HepG2 (cell line): ENCODE data around the gene FRAS1. TPM values are rescaled to one million over a fixed set of nuclear protein-coding genes. Genes with fewer than 3 reads are reported as not detected.

Experiments used
- BCL6 ChIP-seq: IDR thresholded peaks from 2 replicates; pipeline ENCODE4 v1.6.1; 2016; ENCODE audit warnings: missing genetic modification reagents, missing compliant biosample characterization
- CBX5 ChIP-seq: sonication (generic); formaldehyde crosslinking; IDR thresholded peaks from 2 replicates; pipeline ENCODE4 v1.4.0; 2020; ENCODE audit warnings: missing genetic modification reagents, borderline replicate concordance
- CREM ChIP-seq, 2 experiments: sonication (generic) in 1 of 2; formaldehyde crosslinking in 1 of 2; IDR thresholded peaks; 2 replicates each; pipeline versions ENCODE4 v1.4.0 to v1.6.1; 2016 to 2020; ENCODE audit warnings: antibody characterized with exemption in 1 of 2, mild to moderate bottlenecking in 1 of 2, missing genetic modification reagents in 1 of 2
- FOXO1 ChIP-seq: sonication (generic); formaldehyde crosslinking; IDR thresholded peaks from 2 replicates; pipeline ENCODE4 v1.4.0; 2020; ENCODE audit warnings: missing genetic modification reagents
- GFI1 ChIP-seq: sonication (generic); formaldehyde crosslinking; IDR thresholded peaks from 2 replicates; pipeline ENCODE4 v1.5.0; 2020; ENCODE audit warnings: missing genetic modification reagents, mild to moderate bottlenecking, borderline replicate concordance
- HOXA5 ChIP-seq: sonication (generic); formaldehyde crosslinking; IDR thresholded peaks from 2 replicates; pipeline ENCODE4 v1.4.0; 2020; ENCODE audit warnings: missing genetic modification reagents
- JDP2 ChIP-seq: sonication (generic); formaldehyde crosslinking; IDR thresholded peaks from 2 replicates; pipeline ENCODE4 v1.8.1; 2022; ENCODE audit warnings: missing genetic modification reagents, borderline replicate concordance
- MAFF ChIP-seq: IDR thresholded peaks from 2 replicates; pipeline ENCODE4 v1.6.1; 2011; ENCODE audit warnings: low read depth, low read length, improper control_type of control experiment
- MIER2 ChIP-seq: IDR thresholded peaks from 2 replicates; pipeline ENCODE4 v1.6.1; 2016; ENCODE audit warnings: missing biosample characterization, missing genetic modification reagents
- MXD4 ChIP-seq: IDR thresholded peaks from 2 replicates; pipeline ENCODE4 v1.6.1; 2016; ENCODE audit warnings: mild to moderate bottlenecking, missing biosample characterization, missing genetic modification reagents
- NCOA2 ChIP-seq: sonication (generic); formaldehyde crosslinking; IDR thresholded peaks from 2 replicates; pipeline ENCODE4 v1.8.0; 2022; ENCODE audit warnings: inconsistent platforms
- ONECUT2 ChIP-seq: sonication (generic); formaldehyde crosslinking; IDR thresholded peaks from 2 replicates; pipeline ENCODE4 v1.4.0; 2020; ENCODE audit warnings: missing genetic modification reagents
- RBM22 ChIP-seq: fragments of 200-400 bp; formaldehyde crosslinking; optimal IDR thresholded peaks from 2 replicates; pipeline ENCODE3; 2017; ENCODE audit warnings: mild to moderate bottlenecking, low read length, moderate library complexity
- SIN3A ChIP-seq: IDR thresholded peaks from 2 replicates; pipeline ENCODE4 v1.6.1; 2011; ENCODE audit warnings: low read depth, mild to moderate bottlenecking, control low read depth, low read length, borderline replicate concordance
- SMAD9 ChIP-seq: sonication (generic); formaldehyde crosslinking; IDR thresholded peaks from 2 replicates; pipeline ENCODE4 v1.5.1; 2020; ENCODE audit warnings: mild to moderate bottlenecking, missing genetic modification reagents
- TCF7L2 ChIP-seq: IDR thresholded peaks from 2 replicates; pipeline ENCODE4 v1.6.1; 2011; ENCODE audit warnings: mild to moderate bottlenecking, low read depth, low read length, moderate library complexity
- U2AF1 ChIP-seq: fragments of 200-400 bp; formaldehyde crosslinking; optimal IDR thresholded peaks from 2 replicates; pipeline ENCODE3; 2017; ENCODE audit warnings: mild to moderate bottlenecking, low read depth, low read length
- ZNF234 ChIP-seq: sonication (generic); formaldehyde crosslinking; conservative IDR thresholded peaks from 2 replicates; pipeline ENCODE4 v1.5.1; 2020; ENCODE audit warnings: mild to moderate bottlenecking, missing genetic modification reagents
- ZNF296 ChIP-seq: sonication (generic); formaldehyde crosslinking; conservative IDR thresholded peaks from 2 replicates; pipeline ENCODE4 v1.5.0; 2020; ENCODE audit warnings: mild to moderate bottlenecking, missing genetic modification reagents
- polyA plus RNA-seq, 8 experiments: library from polyadenylated mRNA; depleted of rRNA in 3 of 8; stranded (reverse) in 7 of 8; unstranded in 1 of 8; fragments of >200 nt; fragmentation: Illumina TruSeq in 4 of 8; extraction: Trizol in 4 of 8; gene quantifications; 2 replicates each; pipeline versions ENCODE4 v1.2.1 to v1.2.3, GENCODE V29; 2011 to 2016; ENCODE audit warnings: low read depth in 4 of 8, missing spikeins in 1 of 8, mixed read lengths in 1 of 8; ENCODE audit not compliant: insufficient read depth in 1 of 8
- total RNA-seq, 5 experiments: library from RNA; depleted of rRNA; stranded (reverse); fragments of >200 nt; fragmentation: Illumina TruSeq; extraction: Trizol; gene quantifications; 2 replicates each; pipeline ENCODE4 v1.2.3, GENCODE V29; 2016; ENCODE audit warnings: low read depth in 1 of 5
- TF ChIP-seq, protein P1 (sequence below): sonication (generic); formaldehyde crosslinking; IDR thresholded peaks from 2 replicates; pipeline ENCODE4 v1.5.0; 2020; ENCODE audit warnings: mild to moderate bottlenecking, missing genetic modification reagents, borderline replicate concordance
- TF ChIP-seq, protein P2 (sequence below): sonication (generic); formaldehyde crosslinking; IDR thresholded peaks from 2 replicates; pipeline ENCODE4 v1.8.1; 2022; ENCODE audit warnings: low read depth, mild to moderate bottlenecking, missing genetic modification reagents
- TF ChIP-seq, protein P3 (sequence below): sonication (generic); formaldehyde crosslinking; conservative IDR thresholded peaks from 2 replicates; pipeline ENCODE4 v1.4.0; 2020; ENCODE audit warnings: mild to moderate bottlenecking, missing genetic modification reagents, moderate library complexity

Gene FRAS1
- total and polyA plus RNA-seq, 2 of the 13 experiments (the other 11 are each of a cell fraction or from before 2014, with no cell fraction given): 22.5 to 31.6 TPM

DNA sequence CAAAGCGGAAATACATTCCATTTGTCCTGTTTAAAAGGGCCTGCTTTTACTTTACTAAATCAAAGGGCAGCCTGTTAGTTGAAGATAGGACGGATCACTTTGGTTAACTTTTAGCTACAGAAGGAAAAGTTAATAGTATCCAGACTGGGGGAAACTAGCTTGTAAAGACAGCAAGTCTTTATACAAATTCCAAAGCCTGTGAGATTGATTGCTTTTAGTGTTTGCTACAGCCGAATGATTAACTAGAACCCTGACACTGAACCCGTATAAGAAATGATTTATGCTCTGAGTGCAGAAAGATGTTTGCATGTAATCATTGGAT lies 93.4 kb downstream of the FRAS1 start (continued):
- TF ChIP-seq MIER2 (CRISPR knock-in tag): peak; percentile 22; the same call in 1 of the 2 replicates
- TF ChIP-seq SMAD9 (CRISPR knock-in tag): no peak
- TF ChIP-seq, protein P1, sequence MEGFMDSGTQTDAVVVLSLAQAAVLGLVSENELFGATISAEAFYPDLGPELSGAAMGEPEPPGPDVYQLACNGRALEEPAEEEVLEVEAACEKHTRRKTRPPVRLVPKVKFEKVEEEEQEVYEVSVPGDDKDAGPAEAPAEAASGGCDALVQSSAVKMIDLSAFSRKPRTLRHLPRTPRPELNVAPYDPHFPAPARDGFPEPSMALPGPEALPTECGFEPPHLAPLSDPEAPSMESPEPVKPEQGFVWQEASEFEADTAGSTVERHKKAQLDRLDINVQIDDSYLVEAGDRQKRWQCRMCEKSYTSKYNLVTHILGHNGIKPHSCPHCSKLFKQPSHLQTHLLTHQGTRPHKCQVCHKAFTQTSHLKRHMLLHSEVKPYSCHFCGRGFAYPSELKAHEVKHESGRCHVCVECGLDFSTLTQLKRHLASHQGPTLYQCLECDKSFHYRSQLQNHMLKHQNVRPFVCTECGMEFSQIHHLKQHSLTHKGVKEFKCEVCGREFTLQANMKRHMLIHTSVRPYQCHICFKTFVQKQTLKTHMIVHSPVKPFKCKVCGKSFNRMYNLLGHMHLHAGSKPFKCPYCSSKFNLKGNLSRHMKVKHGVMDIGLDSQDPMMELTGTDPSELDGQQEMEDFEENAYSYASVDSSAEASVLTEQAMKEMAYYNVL: no peak
- peak; percentile 6; the same call in 1 of the 2 replicates for TF ChIP-seq ONECUT2
- no peak for TF ChIP-seq ZNF296 (CRISPR knock-in tag)
- peak; percentile 59; the same call in 1 of the 2 replicates for TF ChIP-seq NCOA2 (CRISPR knock-in tag)
- TF ChIP-seq, protein P2, sequence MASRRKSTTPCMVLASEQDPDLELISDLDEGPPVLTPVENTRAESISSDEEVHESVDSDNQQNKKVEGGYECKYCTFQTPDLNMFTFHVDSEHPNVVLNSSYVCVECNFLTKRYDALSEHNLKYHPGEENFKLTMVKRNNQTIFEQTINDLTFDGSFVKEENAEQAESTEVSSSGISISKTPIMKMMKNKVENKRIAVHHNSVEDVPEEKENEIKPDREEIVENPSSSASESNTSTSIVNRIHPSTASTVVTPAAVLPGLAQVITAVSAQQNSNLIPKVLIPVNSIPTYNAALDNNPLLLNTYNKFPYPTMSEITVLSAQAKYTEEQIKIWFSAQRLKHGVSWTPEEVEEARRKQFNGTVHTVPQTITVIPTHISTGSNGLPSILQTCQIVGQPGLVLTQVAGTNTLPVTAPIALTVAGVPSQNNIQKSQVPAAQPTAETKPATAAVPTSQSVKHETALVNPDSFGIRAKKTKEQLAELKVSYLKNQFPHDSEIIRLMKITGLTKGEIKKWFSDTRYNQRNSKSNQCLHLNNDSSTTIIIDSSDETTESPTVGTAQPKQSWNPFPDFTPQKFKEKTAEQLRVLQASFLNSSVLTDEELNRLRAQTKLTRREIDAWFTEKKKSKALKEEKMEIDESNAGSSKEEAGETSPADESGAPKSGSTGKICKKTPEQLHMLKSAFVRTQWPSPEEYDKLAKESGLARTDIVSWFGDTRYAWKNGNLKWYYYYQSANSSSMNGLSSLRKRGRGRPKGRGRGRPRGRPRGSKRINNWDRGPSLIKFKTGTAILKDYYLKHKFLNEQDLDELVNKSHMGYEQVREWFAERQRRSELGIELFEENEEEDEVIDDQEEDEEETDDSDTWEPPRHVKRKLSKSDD (CRISPR knock-in tag): no peak
- TF ChIP-seq MXD4: no peak
- TF ChIP-seq GFI1 (CRISPR knock-in tag): peak; percentile 70
- TF ChIP-seq CREM (IDR thresholded peaks at IDR 0.05): peak; percentile 76
- TF ChIP-seq CREM (CRISPR knock-in tag; IDR thresholded peaks at IDR 0.05): no peak
- peak; percentile 31; the same call in 1 of the 2 replicates for TF ChIP-seq TCF7L2
- no peak for TF ChIP-seq U2AF1
- TF ChIP-seq RBM22: no peak
- TF ChIP-seq JDP2: no peak
- no peak for TF ChIP-seq FOXO1 (CRISPR knock-in tag)
- TF ChIP-seq CBX5: no peak
- TF ChIP-seq ZNF234 (CRISPR knock-in tag): no peak
- TF ChIP-seq HOXA5 (CRISPR knock-in tag): peak; percentile 61; the same call in 1 of the 2 replicates
- TF ChIP-seq MAFF: no peak
- 0 out of 2 replicates have a peak, but pooled peaks have one; percentile 16 for TF ChIP-seq BCL6 (CRISPR knock-in tag)
- TF ChIP-seq SIN3A: no peak
- TF ChIP-seq, protein P3, sequence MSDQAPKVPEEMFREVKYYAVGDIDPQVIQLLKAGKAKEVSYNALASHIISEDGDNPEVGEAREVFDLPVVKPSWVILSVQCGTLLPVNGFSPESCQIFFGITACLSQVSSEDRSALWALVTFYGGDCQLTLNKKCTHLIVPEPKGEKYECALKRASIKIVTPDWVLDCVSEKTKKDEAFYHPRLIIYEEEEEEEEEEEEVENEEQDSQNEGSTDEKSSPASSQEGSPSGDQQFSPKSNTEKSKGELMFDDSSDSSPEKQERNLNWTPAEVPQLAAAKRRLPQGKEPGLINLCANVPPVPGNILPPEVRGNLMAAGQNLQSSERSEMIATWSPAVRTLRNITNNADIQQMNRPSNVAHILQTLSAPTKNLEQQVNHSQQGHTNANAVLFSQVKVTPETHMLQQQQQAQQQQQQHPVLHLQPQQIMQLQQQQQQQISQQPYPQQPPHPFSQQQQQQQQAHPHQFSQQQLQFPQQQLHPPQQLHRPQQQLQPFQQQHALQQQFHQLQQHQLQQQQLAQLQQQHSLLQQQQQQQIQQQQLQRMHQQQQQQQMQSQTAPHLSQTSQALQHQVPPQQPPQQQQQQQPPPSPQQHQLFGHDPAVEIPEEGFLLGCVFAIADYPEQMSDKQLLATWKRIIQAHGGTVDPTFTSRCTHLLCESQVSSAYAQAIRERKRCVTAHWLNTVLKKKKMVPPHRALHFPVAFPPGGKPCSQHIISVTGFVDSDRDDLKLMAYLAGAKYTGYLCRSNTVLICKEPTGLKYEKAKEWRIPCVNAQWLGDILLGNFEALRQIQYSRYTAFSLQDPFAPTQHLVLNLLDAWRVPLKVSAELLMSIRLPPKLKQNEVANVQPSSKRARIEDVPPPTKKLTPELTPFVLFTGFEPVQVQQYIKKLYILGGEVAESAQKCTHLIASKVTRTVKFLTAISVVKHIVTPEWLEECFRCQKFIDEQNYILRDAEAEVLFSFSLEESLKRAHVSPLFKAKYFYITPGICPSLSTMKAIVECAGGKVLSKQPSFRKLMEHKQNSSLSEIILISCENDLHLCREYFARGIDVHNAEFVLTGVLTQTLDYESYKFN (CRISPR knock-in tag): peak; percentile 73
